GM18909 (cell line): ENCODE data around the gene GLUL.
"Not testable (repeated sequence)": the region's sequence is repeated elsewhere in the genome, so short reads cannot be mapped to it uniquely, and the experiment has no call there.

Experiments
- ATAC-seq: cut with Tn5 transposase; IDR thresholded peaks from one replicate; pipeline ENCODE4 v1.9.1; 2021; ENCODE audit warnings: mild to moderate bottlenecking; ENCODE audit not compliant: unreplicated experiment, poor library complexity

Gene GLUL

GRCh38 chr1:182395906-182396305 lies 4.3 kb upstream of the GLUL start:
- no peak for ATAC-seq

- ATAC-seq = no peak
These were observed 2.6 kb upstream of the GLUL start for GRCh38 chr1:182394055-182394775.

GRCh38 chr1:182392050-182393028 lies 749 bp upstream of the GLUL start:
- peak; percentile 10 for ATAC-seq

GRCh38 chr1:182391028-182391361 lies 595 bp downstream of the GLUL start:
- peak; percentile 3 for ATAC-seq

GRCh38 chr1:182389619-182390047 lies 2.0 kb downstream of the GLUL start:
- no peak for ATAC-seq

- no peak for ATAC-seq
These were observed 3.0 kb downstream of the GLUL start for GRCh38 chr1:182388392-182389134.

- ATAC-seq = no peak
These were observed 4.0 kb downstream of the GLUL start for GRCh38 chr1:182387566-182387965.

GRCh38 chr1:182386980-182387379 lies 4.6 kb downstream of the GLUL start:
- ATAC-seq = no peak

- no peak for ATAC-seq
These were observed 5.4 kb downstream of the GLUL start for GRCh38 chr1:182385885-182386853.

- no peak for ATAC-seq
These were observed 7.1 kb downstream of the GLUL start for GRCh38 chr1:182384387-182384960.

GRCh38 chr1:182383934-182384333 lies 7.7 kb downstream of the GLUL start:
- no peak for ATAC-seq

- ATAC-seq = no peak
These were observed 8.4 kb downstream of the GLUL start for GRCh38 chr1:182383037-182383661.

GRCh38 chr1:182381962-182382819 lies 9.4 kb downstream of the GLUL start:
- no peak for ATAC-seq

- no peak for ATAC-seq
These were observed 11.4 kb downstream of the GLUL start for GRCh38 chr1:182380199-182380598.

GRCh38 chr1:182379781-182380180 lies 11.8 kb downstream of the GLUL start:
- not testable (repeated sequence) for ATAC-seq

GRCh38 chr1:182376936-182377574 lies 14.5 kb downstream of the GLUL start:
- ATAC-seq = no peak

GRCh38 chr1:182374101-182374834 lies 17.3 kb downstream of the GLUL start:
- no peak for ATAC-seq
